NT2/D1 (cell line): ENCODE data around the gene SPRR1B.
"Not testable (repeated sequence)": the region's sequence is repeated elsewhere in the genome, so short reads cannot be mapped to it uniquely, and the experiment has no call there.

Experiments used
- SUZ12 ChIP-seq: IDR thresholded peaks from 2 replicates; pipeline ENCODE4 v1.6.1; 2011; ENCODE audit not compliant: insufficient read length, insufficient read depth; ENCODE audit errors: extremely low read depth
- YY1 ChIP-seq: IDR thresholded peaks from 2 replicates; pipeline ENCODE4 v1.6.1; 2011; ENCODE audit not compliant: insufficient read length, insufficient read depth

GRCh38 chr1:153021829-153022228 lies 9.2 kb upstream of the SPRR1B start:
- not testable (repeated sequence) for TF ChIP-seq SUZ12, YY1
